ENCODE measurements around the gene INSIG1. TPM values are rescaled to one million over a fixed set of nuclear protein-coding genes. Genes with fewer than 3 reads are reported as not detected.

INSIG1 gene
- total RNA-seq, 6 donors from 2014 or later = 16.8 to 136 (median 100) TPM

DNA sequence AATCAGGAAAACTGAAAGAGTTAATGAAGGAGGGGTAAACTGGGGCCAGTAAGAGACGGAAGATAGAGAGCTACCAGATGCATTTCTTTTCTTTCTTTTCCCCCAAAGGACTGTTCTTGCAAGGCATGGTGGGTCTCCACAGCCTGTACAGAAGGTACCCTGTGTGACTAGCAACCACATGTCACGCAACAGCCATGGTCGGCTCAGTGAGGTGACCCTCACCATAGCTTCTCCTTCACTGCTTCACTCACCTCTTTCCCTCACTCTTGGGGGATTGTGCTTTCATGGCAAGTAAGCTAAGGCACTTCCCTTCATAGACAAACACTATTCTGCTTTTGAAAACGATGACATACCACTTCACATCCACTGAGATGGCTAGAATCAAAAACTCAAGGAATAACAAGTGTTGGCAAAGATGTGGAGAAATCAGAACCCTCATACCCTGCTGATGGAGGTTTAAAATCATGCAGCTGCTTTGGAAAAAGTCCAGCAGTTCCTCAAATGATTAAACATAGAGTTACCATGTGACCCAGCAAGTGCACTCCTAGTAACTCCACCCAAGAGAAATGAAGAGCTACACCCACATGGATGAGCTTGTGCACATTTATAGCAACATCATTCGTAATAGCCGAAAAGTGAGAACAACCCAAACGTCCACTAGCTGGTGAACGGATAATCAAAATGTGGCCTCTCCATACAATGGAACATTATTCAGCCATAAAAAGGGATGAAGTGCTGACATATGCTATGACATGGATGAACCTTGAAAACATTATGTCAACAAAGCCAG is 3.8 kb upstream of the INSIG1 start:
- DNase-seq (no peak), ATAC-seq (ENCODE audit: low FRiP score in 2 of 2) (no peak)
- WGBS, 2 donors = 78 to 83% methylated on average over 8 of the region's 8 CpGs
- Histone ChIP-seq H3K27ac (no peak overlapping the region), H3K27me3 (no peaks in the 10 kb centered on the region), H3K36me3 (no peaks in the 10 kb centered on the region), H3K4me1 (peaks cover 4 to 20% (median 11%) of the 10 kb centered on the region in 4 donors), H3K4me3 (no peak overlapping the region), H3K9me3 (no peaks in the 10 kb centered on the region)
- no peak for TF ChIP-seq POLR2A (IDR thresholded peaks at IDR 0.05)
- TF ChIP-seq CTCF (IDR thresholded peaks at IDR 0.05) = no peak
- no peak for TF ChIP-seq EP300 (IDR thresholded peaks at IDR 0.05)
- TF ChIP-seq POLR2AphosphoS5 (IDR thresholded peaks at IDR 0.05) = no peak

- Histone ChIP-seq H3K4me3 (no peak overlapping the region), H3K27me3 (no peaks in the 10 kb centered on the region), H3K4me1 (peaks cover 6 to 23% (median 14%) of the 10 kb centered on the region in 4 donors), H3K27ac (no peak overlapping the region), H3K9me3 (no peaks in the 10 kb centered on the region), H3K36me3 (no peaks in the 10 kb centered on the region)
- DNase-seq (no peak), ATAC-seq (ENCODE audit: low FRiP score in 2 of 2) (no peak)
- 54 to 66% methylated on average over 6 of the region's 6 CpGs for WGBS, 2 donors
- TF ChIP-seq POLR2AphosphoS5 (IDR thresholded peaks at IDR 0.05) (no peak), EP300 (IDR thresholded peaks at IDR 0.05) (no peak), CTCF (IDR thresholded peaks at IDR 0.05) (no peak), POLR2A (IDR thresholded peaks at IDR 0.05) (no peak)
Observed at GRCh38 chr7:155294511-155294778, 3.2 kb upstream of the INSIG1 start.

DNA sequence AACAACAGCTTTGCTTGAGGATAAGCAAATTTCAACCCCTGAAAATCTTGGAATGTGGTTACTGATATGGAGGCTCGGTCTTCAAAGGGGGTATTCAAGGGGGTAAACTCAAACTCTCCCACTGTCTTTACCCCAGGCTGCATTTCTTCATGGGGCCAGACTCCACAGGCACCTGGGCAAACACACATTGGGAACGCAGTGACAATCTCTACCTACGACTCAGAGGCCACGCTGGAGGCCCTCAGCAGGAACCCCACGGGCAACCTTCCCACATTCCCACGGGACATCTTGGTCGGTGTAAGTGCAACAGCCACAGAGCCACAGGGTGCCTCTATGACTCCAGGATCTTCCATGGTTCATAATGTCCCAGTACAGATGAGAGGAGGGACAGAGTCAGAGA is 2.2 kb upstream of the INSIG1 start:
- WGBS, 2 donors = 93% methylated on average over 7 of the region's 7 CpGs
- no peaks in the 10 kb centered on the region for H3K27me3 ChIP-seq
- H3K4me3 ChIP-seq = no peak overlapping the region
- no peak for ATAC-seq (ENCODE audit: low FRiP score in 2 of 2)
- H3K27ac ChIP-seq = no peak overlapping the region
- H3K36me3 ChIP-seq = peaks cover 0 to 3% (median 0%) of the 10 kb centered on the region in 4 donors
- no peak for DNase-seq
- peaks cover 17 to 34% (median 21%) of the 10 kb centered on the region in 4 donors for H3K4me1 ChIP-seq
- no peaks in the 10 kb centered on the region for H3K9me3 ChIP-seq
- no peak for TF ChIP-seq CTCF (IDR thresholded peaks at IDR 0.05)

DNA sequence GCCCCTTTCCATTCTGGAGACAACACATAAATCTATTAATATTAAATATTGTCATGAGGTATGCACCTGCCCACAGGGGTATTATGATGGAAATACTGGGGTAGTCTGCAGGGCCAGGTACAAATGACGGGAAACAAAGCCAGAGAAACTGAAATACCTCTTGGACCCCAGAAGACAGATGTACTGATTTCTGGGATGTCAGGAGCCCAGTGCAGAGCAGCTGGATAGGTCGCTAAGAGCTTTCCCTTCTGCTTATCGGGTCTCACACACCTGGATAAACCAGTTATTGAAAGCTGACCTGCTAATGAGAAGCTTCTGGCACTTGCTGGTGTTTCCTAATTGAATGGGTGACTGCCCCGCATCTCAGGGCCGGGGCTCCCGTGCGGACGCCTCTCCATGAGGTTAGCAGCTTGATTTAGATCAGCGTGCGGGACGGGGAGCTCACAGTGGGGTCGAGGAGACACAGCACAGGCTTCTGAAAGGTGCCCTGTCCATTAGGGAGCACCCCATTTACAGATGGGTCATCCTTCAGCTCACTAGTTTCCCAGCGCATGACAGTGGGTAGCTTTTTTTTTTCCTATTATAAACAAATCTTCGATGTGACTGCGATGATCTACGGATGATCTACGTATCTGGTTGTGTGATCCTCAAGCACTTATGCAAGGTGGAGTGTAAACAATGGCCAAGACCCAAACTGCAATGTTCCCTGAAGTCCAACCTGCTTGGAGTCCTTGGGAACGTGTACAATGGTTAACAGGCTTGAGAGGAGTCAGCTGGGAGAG is 1.5 kb upstream of the INSIG1 start:
- DNase-seq (peak in 1 of 2 donors; percentile 41), ATAC-seq (ENCODE audit: low FRiP score in 2 of 2) (no peak)
- no peak for TF ChIP-seq POLR2AphosphoS5 (IDR thresholded peaks at IDR 0.05)
- TF ChIP-seq CTCF (IDR thresholded peaks at IDR 0.05) = no peak
- no peak for TF ChIP-seq POLR2A (IDR thresholded peaks at IDR 0.05)
- TF ChIP-seq EP300 (IDR thresholded peaks at IDR 0.05) = no peak
- WGBS, 2 donors = 64 to 66% methylated on average over 13 to 18 of the region's 18 CpGs
- Histone ChIP-seq H3K27ac (peak overlapping the region; percentile 92 to 98 (median 94)), H3K4me3 (peak overlapping the region; percentile 65 to 99 (median 78)), H3K4me1 (peaks cover 17 to 39% (median 27%) of the 10 kb centered on the region in 4 donors), H3K9me3 (no peaks in the 10 kb centered on the region), H3K27me3 (no peaks in the 10 kb centered on the region), H3K36me3 (peaks cover 0 to 5% (median 0%) of the 10 kb centered on the region in 4 donors)
